GM15510 (cell line): ENCODE measurements around the gene COL16A1.

ENCODE experiments used
- POLR2A ChIP-seq: IDR thresholded peaks from 3 replicates; pipeline ENCODE4 v1.6.1; 2011; ENCODE audit warnings: borderline replicate concordance; ENCODE audit not compliant: insufficient read length; ENCODE audit errors: extremely low read depth

Gene COL16A1

GRCh38 chr1:31739346-31739745, 35.5 kb upstream of the COL16A1 start:
- no peak for TF ChIP-seq POLR2A

GRCh38 chr1:31736675-31737074, 32.9 kb upstream of the COL16A1 start:
- TF ChIP-seq POLR2A: no peak

- TF ChIP-seq POLR2A: no peak
Measured at GRCh38 chr1:31735571-31735970, 31.8 kb upstream of the COL16A1 start.

GRCh38 chr1:31734582-31735107, 30.8 kb upstream of the COL16A1 start:
- TF ChIP-seq POLR2A: no peak

GRCh38 chr1:31733389-31734219, 29.8 kb upstream of the COL16A1 start:
- TF ChIP-seq POLR2A: no peak

DNA sequence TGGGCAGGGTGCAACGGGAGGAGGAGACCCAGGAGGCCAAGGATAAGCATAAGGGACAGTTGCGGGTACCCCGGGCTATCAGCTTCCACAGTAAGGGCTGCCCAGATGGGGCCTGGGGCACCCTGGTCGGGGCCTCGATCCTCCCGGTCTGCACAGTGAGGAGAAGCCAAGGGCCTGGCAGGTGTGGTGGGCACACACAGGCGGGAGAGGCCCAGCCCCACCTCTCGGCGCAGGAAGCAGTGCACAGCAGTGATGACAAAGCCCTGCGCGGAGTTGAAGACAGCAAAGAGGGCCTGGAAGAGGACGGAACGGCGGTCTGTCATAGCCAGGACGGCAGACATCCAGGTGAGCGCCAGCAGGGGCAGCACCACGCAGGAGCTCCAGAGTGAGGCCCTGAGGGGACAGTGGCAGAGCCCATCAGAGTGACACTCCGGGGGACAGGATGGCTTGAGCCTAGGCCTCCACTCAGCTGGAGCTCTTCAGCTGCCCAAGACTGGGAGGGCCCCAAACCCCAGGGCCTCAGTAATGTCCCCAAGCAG, 29.0 kb upstream of the COL16A1 start:
- TF ChIP-seq POLR2A: no peak

GRCh38 chr1:31732343-31732742, 28.5 kb upstream of the COL16A1 start:
- TF ChIP-seq POLR2A: no peak

GRCh38 chr1:31731049-31731565, 27.3 kb upstream of the COL16A1 start:
- TF ChIP-seq POLR2A: no peak

- no peak for TF ChIP-seq POLR2A
Measured at GRCh38 chr1:31730336-31731048, 26.7 kb upstream of the COL16A1 start.

DNA sequence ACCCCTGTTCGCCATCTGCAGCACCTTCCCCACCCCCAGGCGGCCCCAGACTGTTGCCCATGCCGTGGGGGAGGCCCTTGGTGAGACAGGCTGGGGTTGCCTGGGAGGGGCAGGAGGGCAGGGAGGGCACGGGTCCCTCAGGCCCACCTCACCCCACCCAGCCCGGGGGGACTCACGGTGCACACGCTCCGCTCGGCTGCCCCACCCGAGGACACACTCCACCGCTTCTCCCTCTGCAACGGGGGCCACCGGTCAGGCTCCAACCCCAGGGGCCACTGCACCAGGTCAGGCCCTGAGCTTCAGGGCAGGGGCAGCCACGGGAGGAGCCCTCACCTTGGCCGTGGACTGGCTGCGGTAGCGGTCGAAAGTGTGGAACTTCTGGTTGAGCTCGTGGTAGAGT, 24.0 kb upstream of the COL16A1 start:
- TF ChIP-seq POLR2A: no peak

DNA sequence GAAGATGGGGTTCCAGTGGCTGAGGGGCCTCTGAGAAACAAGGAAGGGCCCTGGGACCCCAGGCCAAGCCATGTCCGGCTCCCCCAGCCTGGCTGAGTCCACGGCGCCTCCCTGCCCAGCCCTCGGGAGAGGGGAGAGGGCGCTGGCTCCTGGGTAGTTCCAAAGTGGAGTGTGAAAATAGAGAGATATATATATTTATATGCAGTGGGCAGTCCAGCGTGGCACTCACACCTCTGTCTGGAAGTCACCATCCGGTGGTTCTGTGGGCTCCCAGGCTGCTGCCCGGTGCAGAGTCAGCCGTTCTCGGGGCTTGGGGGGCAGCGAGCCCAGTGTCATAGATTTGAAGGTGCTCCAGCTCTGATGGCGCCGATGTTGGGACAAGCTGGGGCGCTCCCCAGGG, 23.4 kb upstream of the COL16A1 start:
- no peak for TF ChIP-seq POLR2A

- no peak for TF ChIP-seq POLR2A
Measured at GRCh38 chr1:31726715-31727114, 22.9 kb upstream of the COL16A1 start.

DNA sequence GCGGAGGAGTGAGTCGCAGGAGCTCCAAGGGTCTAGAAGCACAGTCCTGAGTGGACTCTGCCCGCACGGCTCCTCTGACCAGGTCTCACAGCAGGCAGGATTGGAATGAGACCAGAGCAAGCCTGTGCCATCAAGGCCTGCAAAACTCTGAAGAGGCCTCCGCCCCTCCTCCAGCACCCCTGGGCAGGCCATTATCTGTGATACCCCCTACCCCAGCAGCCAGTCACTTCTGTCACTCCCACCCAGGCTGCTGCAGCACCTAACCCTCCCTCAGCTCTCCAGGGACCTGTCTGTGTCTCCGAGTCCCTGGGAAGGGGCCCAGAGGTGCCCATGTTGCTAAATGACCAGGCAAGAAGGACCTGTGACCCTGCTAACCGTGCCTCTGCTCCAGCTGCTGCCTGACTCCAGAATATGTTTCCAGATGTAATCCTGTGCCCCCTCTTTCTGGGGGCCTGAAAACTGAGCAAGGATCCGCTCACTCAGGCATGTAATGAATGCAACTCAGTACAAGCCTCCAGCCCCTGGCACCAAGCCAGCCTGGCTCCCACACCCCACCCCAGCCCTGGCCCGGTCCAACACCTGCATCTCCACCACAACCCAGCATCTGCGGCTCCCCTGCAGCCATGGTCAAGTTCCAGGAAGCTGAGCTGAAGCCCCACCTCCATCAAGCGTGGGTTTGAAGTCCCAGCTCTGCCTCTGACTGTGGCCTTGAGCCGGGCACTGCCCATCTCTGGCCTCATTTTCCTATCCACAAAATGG, 22.1 kb upstream of the COL16A1 start:
- TF ChIP-seq POLR2A: no peak

DNA sequence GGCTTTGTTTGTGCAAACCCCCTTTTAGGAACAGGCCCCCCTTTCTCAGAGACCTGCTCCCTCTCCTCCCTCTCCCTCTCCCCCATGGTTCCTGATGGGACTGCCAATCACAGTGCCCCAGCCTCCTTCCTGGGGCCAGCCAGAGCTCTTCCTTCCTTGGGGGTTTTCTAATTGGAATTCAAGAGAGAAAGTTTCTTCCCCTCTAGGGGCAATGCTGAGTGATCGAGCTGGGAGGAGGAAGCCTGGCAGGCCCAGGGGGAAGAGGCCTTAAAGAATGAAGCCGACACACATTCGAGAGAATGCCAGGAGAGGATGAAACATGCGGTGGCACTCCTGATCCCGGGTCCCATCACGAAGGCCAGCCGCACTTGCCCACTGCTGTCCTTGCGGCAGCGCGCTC, 21.3 kb upstream of the COL16A1 start:
- no peak for TF ChIP-seq POLR2A
